GM12872 (cell line): ENCODE data around the gene DUSP5.
A peak's percentile ranks its signal among the peaks of the same experiment; 100 is the strongest.

Experiments used
- TF ChIP-seq, protein P1 (sequence below): IDR thresholded peaks from 3 replicates; pipeline ENCODE4 v1.5.1; 2011; ENCODE audit warnings: low read depth, mild to moderate bottlenecking, low read length, moderate library complexity; ENCODE audit not compliant: insufficient read depth

The DUSP5 gene

DNA sequence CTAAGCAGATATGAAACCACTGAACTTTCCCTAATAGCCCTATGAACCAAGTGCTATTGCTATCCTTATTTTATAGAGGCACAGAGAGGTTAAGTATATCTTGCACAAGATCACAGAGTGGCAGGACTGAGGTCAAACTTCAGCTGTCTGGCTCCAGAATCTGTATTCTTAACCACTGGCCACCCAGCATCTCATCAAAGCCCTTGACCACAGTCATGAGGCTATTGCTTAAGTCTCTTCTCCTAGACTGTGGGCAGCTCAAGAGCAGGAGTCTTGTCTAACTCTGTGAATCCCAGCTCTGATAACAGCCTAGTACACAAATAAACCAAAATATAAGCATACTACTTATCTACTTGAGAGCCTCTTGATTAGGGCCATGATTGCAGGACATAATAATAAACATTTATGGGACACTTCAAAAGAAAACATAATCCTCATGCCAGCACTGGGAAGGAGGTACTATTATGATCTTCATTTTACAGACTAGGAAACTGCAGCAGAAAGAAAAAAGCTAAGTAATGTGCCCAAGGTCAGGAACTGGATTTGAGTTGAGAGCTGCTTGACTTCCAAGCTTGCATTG is 47.3 kb downstream of the DUSP5 start:
- TF ChIP-seq, protein P1, sequence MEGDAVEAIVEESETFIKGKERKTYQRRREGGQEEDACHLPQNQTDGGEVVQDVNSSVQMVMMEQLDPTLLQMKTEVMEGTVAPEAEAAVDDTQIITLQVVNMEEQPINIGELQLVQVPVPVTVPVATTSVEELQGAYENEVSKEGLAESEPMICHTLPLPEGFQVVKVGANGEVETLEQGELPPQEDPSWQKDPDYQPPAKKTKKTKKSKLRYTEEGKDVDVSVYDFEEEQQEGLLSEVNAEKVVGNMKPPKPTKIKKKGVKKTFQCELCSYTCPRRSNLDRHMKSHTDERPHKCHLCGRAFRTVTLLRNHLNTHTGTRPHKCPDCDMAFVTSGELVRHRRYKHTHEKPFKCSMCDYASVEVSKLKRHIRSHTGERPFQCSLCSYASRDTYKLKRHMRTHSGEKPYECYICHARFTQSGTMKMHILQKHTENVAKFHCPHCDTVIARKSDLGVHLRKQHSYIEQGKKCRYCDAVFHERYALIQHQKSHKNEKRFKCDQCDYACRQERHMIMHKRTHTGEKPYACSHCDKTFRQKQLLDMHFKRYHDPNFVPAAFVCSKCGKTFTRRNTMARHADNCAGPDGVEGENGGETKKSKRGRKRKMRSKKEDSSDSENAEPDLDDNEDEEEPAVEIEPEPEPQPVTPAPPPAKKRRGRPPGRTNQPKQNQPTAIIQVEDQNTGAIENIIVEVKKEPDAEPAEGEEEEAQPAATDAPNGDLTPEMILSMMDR: no peak

DNA sequence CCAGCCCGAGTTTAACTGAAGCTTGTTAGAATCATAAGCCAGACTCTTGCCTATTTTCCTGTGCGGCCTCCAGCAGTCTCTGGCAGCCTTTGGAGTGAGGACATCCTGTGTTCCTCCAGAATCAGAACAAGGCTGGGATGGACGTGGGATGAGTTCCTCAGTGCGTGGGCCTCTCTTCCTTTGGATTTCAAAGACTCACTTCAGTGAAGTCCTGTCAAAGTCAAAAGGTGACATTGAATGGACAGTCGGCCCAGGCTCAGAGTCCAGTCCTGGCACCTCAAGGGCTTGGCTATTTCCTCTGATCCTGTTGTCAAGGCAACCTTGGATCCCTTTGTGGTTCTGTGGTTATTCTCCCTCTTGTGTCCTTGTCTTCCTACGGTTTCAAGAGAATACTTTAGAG is 48.4 kb downstream of the DUSP5 start:
- TF ChIP-seq, protein P1: no peak

DNA sequence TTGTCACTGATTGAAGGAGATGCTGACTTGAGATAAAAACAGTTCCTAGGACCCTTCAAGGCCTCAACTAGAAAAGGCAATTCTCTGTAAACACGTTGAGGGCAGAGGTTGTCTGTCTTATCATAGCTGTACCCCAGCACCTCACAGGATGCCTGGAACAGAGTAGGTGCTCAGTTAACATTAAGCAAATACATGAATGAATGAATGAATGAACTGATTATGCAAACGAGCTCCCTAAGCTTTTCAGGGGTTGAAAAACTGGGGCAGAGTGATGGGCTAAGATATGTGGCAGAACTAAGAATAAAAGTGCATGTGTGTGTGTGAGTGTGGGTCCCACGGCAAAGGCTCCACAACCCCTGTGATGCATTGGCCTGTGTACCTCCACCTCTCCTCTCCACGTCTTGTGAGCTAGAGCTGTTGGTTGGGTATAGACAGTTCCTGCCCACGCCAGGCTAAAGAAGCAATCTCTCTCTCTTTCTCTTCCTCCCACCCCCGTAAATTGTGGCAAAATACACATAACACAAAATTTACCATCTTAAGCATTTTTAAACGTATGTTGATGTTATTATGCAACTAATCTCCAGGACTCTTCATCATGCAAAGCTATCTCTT is 48.9 kb downstream of the DUSP5 start:
- TF ChIP-seq, protein P1: no peak

DNA sequence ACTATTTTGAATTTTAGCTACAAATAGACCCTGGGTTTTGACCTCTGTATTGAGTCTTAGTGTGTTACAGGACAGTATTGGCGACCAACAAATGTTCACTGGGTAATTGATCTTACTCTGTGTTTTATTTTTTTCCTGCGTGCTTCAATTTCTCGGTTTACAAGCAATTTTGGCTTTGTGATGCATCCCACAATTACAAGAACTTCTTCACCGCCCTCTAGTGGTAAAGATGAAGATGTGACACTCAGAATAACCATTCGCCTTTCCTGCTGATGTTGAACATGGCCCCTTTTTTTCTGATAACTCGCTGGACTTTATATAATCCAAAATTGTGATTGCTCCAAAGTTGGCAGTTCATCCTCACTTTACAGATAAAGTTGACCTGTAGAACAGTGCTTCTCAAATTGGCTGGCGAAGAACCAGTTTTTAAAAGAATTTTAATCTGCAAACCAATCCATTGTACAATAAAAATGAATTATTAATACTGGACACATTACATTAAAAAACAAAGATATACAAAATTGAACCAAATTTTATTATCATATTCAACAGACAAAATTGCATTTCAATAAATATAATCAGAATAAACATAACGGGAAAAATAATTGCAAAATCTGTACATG is 49.5 kb downstream of the DUSP5 start:
- TF ChIP-seq, protein P1: peak; percentile 77

DNA sequence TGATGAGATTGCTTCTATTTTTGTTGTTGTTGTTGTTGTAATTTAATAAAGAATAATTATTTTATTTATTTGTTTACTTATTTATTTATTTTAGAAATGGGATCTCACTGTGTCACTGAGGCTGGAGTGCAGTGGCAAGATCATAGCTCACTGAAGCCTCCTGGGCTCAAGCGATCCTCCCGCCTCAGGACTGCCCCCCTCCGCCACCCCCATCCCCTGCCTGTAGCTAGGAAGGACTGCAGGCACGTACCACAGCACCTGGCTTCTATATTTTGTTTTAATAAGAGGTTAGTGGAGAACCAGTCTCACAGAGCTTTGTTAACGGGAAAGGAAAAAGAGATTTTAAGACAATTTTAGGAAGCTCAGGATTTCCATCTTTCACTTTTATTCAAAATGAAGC is 50.3 kb downstream of the DUSP5 start:
- TF ChIP-seq, protein P1: no peak

DNA sequence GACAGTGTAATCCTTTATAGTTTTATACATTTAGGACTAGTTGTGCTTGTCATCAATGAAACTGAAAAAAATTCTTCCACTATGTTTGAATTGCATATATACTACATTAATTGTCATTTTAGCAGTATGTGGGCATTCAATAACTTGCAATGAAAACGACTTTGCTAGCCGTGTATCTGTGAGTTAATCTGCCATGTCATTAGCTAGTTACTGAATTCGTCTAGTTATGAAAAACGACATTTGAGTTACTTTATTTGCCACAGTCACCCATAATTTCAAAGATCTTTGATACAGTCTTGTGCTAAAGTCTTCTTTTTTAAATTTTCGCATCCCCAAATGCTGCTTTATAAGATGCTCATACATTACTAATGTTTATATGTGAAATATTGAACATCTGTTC is 51.5 kb downstream of the DUSP5 start:
- TF ChIP-seq, protein P1: no peak

DNA sequence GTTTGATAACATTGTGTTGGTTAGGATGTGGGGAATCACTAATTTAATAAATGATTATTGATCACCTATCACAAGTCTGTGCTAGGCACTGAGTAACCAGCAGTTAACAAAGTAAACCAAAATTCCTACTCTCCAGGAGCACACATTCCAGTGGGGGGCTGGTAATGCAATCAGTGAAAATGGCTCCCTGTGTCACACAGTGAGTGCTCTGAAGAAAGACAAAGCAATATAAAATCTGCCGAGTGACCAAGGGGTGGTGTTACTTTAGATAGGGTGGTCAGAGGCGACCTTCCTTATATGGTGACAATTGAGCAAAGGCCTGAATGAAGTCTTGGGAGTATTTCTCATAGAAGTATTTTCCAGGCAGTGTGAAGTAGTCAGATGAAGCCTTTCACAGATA is 56.2 kb downstream of the DUSP5 start:
- TF ChIP-seq, protein P1: no peak
